Heart left ventricle (tissue), 13 donors: Measurements from ENCODE around the gene DOK3.

Source experiments
- POLR2A ChIP-seq, 2 donors: fragments of 450-650 bp; IDR thresholded peaks; one replicate each; pipeline ENCODE4 v1.6.1; 2017; ENCODE audit warnings: antibody characterized with exemption in 2 of 2, mild to moderate bottlenecking in 2 of 2, moderate library complexity in 2 of 2
- TF ChIP-seq, protein P1 (sequence below), 12 donors: fragments of 200-600 bp; sonication (generic) in 4 of 12; IDR thresholded peaks; one replicate each; pipeline versions ENCODE4 v1.5.0 to v1.8.0; 2018 to 2022; ENCODE audit warnings: antibody characterized with exemption in 12 of 12, mild to moderate bottlenecking in 5 of 12
- donor health status: ischemic (EF 13 %, LVEDD 7.1; RV severe dilation, severe dysfunction).
- donor health status: DM: no; HTN: yes; CAD: no.
- donor health status: DM: no; HTN: no; CAD: no.
- donor health status: ischemic (EF 25% LVEDD 6.9; RV normal size, moderate dysfunction).
- donor health status: ischemic (EF 25% LVEDD 5.7; RV mildly dilated, moderate dysfunction).
- donor health status: ischemic (EF 35%, LVEDD 5.7; RV mildly dilated, moderate dysfunction).
- donor health status: nonischemic (EF 11% LVEDD 7.7; RV severe dilation, severe dysfunction).
- donor health status: DM: yes; HTN: yes; CAD: no.
- donor health status: PGD.
- donor health status: ischemic (EF 29% LVEDD 5.4; RV normal size, mild dysfunction).
- donor health status: nonischemic (EF 23%, LVEDD 6.1; RV moderate dilation, normal function).

DNA sequence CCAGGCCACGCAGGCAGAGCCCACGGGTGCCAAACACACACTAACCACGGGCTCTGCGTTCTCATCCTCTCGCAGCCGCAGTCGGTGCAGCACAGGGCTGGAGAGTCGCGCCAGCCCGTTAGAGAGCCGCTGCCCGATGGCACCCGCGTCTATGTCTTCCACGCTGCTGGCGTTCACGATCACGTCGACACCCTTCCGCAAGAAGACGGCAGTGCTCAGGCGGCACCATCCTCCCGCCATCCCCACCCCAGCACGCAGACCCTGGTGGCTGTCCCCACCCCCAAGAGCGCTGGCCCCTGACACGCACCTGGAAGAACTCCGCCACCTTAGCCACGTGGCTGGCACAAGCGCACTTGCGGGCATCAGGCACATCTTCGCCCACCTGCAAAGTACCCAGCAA lies 42.2 kb downstream of the DOK3 start:
- TF ChIP-seq, protein P1, sequence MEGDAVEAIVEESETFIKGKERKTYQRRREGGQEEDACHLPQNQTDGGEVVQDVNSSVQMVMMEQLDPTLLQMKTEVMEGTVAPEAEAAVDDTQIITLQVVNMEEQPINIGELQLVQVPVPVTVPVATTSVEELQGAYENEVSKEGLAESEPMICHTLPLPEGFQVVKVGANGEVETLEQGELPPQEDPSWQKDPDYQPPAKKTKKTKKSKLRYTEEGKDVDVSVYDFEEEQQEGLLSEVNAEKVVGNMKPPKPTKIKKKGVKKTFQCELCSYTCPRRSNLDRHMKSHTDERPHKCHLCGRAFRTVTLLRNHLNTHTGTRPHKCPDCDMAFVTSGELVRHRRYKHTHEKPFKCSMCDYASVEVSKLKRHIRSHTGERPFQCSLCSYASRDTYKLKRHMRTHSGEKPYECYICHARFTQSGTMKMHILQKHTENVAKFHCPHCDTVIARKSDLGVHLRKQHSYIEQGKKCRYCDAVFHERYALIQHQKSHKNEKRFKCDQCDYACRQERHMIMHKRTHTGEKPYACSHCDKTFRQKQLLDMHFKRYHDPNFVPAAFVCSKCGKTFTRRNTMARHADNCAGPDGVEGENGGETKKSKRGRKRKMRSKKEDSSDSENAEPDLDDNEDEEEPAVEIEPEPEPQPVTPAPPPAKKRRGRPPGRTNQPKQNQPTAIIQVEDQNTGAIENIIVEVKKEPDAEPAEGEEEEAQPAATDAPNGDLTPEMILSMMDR (IDR thresholded peaks at IDR 0.05), result no peak
- TF ChIP-seq POLR2A (IDR thresholded peaks at IDR 0.05), result no peak
